GM18508 (cell line): Measurements from ENCODE around the gene DCC.

ENCODE experiments used
- ATAC-seq: cut with Tn5 transposase; IDR thresholded peaks from one replicate; pipeline ENCODE4 v1.9.1; 2021; ENCODE audit warnings: moderate number of reproducible peaks; ENCODE audit not compliant: insufficient read depth, unreplicated experiment

Gene DCC

GRCh38 chr18:52657043-52657805, 317.2 kb downstream of the DCC start:
- no peak for ATAC-seq

DNA sequence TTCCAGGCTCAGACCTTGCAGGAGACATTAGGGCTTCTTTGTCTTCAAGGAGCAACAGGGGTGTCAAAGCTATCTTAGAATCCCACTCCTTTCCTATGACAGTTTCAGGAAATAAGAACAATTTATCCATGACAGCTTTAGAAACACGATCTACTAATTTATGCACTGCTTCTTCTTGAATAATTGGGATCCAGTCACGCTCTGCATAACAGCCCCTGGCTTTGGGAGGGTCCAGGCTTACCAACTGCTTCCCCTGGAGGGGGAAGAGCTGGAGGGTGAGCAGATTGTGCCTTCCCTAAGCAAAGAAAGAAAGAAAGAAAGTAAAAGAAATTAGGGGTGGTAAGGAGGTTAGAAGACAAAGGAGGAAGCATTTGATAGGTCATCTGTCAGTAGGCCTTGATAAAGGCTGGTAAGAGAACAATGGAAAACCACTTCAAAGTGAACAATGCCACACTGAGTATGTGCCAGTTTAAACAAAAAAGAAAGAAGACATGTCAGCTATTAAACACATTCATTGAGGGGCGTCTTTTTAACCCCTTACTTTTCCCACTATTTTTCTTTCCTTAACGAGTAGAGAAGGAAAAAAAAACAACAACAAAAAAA, 327.6 kb downstream of the DCC start:
- ATAC-seq = no peak

DNA sequence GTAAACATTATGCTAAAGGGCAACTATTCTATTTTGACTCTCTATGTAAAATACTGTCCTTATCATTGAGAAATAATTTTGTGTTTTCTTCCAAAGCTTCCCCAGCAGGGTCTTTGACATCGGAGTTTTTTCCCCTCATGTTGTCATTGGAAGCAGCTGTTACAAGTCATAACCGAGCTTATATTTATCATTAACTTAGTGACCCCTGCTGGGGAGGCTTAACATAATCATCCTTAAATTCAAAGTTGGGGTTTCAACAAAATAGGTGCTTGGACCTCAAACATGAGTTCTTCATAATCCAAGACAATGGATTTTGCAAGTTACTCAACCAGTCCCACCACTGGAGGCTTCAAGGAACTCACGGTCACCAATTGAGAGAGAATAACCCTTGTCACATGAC, 330.9 kb downstream of the DCC start:
- no peak for ATAC-seq

DNA sequence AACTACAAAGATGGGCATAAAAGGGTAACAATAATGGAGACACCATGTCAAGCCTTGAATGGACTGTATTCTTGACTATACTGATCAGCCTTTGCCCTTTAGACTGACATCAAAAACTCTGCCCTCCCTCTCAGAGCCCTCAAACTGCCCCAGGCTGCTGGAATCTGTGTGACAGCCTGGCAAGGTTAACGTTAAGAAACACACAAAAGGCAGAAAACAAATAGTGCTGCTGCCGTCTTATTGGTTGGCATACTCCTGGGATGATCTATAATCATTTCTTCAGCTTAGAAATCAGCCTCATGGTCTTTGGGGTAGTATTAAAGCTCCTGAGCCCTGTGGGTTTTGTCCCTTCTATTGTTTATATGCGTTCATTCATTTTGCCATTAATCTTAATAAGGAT, 338.0 kb downstream of the DCC start:
- ATAC-seq = no peak

GRCh38 chr18:52678551-52678950, 338.6 kb downstream of the DCC start:
- ATAC-seq = no peak

- ATAC-seq = no peak
Observed at GRCh38 chr18:52679354-52679753, 339.4 kb downstream of the DCC start.

GRCh38 chr18:52682260-52682659, 342.3 kb downstream of the DCC start:
- no peak for ATAC-seq

- ATAC-seq = no peak
Observed at GRCh38 chr18:52685316-52685715, 345.3 kb downstream of the DCC start.

DNA sequence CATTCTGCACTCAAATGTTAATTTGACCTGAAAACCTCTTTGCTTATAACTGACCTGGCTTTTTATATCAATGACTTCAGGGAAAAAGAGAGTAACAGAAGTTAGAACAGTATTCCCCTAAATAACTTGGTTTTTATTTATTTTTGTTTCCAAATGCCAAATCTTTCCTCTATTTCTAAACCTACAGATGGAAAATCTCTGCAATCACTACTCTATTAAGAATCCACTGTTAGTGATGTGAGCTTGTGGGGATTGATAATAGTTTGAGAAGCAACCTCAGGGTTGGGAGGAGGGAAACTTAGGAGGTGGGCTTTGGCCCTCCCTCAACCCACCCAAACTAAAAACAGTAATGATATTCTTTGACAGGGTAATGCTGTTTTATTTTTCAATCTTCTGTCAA, 351.8 kb downstream of the DCC start:
- no peak for ATAC-seq

GRCh38 chr18:52694804-52695203, 354.8 kb downstream of the DCC start:
- ATAC-seq = no peak

DNA sequence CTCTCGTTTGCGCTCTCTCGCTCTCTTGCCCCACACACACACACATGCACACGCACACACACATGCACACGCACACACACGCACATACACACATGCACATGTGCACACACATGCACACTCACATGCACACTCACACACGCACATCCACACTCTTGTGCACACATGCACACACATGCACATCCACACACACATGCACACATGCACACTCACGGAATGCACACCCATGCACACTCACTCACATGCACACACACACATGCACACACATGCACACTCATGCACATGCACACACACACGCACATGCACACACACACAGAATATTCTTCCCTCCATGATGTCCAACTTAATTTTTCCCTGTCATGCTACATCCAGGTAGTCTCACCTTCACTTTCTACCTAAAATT, 360.1 kb downstream of the DCC start:
- no peak for ATAC-seq

- no peak for ATAC-seq
Observed at GRCh38 chr18:52700816-52701215, 360.8 kb downstream of the DCC start.

GRCh38 chr18:52701219-52701935, 361.4 kb downstream of the DCC start:
- no peak for ATAC-seq

- ATAC-seq = no peak
Observed at GRCh38 chr18:52715421-52715820, 375.4 kb downstream of the DCC start.

GRCh38 chr18:52715991-52716390, 376.0 kb downstream of the DCC start:
- no peak for ATAC-seq

DNA sequence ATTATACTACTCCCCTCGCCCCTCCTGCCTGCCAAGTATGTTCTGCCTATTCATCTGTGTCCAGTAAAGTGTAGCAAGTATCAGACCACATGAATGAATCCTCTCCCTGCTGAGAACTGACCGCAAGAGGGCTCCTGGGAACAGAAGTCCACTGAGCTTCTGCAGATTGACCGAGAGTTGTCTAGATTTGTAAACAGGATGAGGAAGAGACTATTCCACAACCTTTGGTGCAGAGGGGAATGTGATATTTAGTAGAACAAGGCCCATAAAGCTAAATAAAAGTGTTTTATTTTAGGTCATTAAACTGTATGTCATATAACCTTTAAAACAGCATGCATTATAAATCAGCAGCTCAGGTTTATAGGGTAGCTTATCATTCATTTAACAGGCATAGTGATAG, 377.0 kb downstream of the DCC start:
- ATAC-seq = no peak

DNA sequence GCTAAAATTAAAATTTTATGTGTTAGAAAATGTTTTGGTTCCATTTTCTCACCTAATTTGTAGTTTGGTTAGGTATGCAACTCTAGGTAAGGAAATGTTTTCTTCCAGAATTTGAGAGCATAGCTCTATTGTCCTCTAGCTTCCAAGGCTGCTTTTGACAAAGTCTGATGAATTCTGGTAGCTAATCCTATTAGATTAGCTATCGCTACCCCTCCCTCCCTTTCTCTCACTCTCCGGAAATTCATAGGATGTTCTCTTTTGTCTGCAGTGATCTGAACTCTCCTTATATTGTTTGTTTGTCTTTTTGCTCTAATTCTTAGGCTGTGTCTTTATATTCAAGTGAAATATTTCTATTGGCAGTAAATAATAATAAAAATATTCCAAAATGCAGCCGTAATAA, 382.9 kb downstream of the DCC start:
- no peak for ATAC-seq

DNA sequence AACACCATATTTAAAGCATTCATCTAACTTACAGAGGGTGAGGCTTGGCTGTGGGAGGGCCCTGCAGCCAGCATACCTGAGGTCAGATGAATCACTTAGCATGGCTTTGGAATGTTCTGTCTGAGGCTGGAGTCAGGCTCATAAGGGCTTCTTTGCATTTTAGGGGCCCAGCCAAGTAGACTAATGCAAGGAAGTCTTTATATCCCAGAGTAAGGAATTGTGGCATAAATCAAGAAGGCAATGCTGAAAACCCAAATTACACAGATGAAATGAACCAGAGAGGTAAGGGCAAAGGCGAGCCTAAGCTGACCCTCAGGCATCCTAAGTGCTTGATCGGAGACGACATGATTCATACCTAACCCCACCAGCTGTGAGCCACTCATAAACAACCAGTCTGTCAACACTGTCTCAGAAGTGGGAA, 383.6 kb downstream of the DCC start:
- no peak for ATAC-seq

DNA sequence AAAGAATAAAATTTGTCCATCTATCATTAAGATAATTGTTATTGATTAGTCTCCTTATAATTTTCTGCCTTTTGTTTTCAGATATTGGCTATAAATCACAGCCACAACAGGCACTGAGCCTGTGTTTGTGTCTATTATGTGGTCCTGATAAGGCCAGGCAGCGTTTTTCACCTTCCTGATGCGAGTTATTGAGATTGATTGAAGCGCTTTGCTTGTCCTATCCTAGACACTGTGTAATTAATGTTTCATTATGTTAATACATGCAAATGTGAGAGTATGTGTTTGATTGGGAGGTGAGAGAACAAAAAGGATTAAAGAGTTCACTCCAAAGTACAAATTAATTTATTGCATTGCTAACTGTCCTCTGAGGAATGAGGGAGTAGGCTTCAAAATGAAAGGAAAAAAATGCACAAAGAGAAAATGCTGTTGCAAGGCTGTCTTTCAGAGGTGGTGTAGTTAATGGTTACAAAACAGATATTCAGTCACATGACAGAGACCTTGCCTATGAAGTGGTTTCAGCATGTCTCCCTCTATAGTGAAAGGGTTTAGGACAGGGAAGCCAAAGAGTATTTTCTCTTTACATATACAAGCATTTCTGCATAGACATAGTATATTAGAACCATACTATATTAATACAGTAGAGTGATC, 391.1 kb downstream of the DCC start:
- no peak for ATAC-seq

GRCh38 chr18:52738946-52739345, 398.9 kb downstream of the DCC start:
- ATAC-seq = no peak

DNA sequence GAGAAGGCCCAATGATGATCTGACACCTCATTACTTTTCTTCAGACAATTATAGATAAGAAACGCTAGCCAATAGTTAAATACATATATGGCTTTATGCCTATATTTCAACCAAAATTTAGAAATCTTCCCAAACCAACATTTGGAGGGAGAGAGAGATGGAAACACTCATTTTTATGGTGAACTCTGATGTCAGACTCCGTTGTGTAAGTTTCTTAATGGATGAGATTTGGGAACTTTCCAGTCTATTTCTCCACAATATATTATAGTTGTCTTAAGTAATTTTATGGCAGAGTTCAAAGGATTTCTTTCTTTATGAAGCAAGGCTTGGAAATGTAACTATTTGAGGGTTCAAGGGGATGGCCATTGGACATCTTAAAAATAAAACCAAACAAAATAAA, 407.0 kb downstream of the DCC start:
- no peak for ATAC-seq
